H9 (cell line): ENCODE measurements around the gene SLCO3A1. TPM values are rescaled to one million over a fixed set of nuclear protein-coding genes. Genes with fewer than 3 reads are reported as not detected.

Source experiments
- DNase-seq: peaks from one replicate; pipeline ENCODE4 v3.0.0-alpha.2; 2017
- H2AFZ ChIP-seq: one replicate; pipeline ENCODE4 v1.6.1; 2013; ENCODE audit warnings: mild to moderate bottlenecking, low read length, control low read depth, moderate library complexity
- H2AK5ac ChIP-seq: 2 replicates; pipeline ENCODE4 v1.6.1; 2013; ENCODE audit warnings: low read length, control low read depth, mixed read lengths; ENCODE audit not compliant: insufficient read length
- H2BK120ac ChIP-seq: one replicate; pipeline ENCODE4 v1.6.1; 2013; ENCODE audit warnings: low read depth, mild to moderate bottlenecking, low read length, control low read depth, inconsistent platforms; ENCODE audit not compliant: poor library complexity, severe bottlenecking
- H2BK12ac ChIP-seq: 2 replicates; pipeline ENCODE4 v1.6.1; 2013; ENCODE audit warnings: low read length, control low read depth, mixed read lengths, low read depth; ENCODE audit not compliant: insufficient read length
- H2BK15ac ChIP-seq: 2 replicates; pipeline ENCODE4 v1.6.1; 2013; ENCODE audit warnings: low read depth, low read length, control low read depth
- H2BK20ac ChIP-seq: one replicate; pipeline ENCODE4 v1.6.1; 2013; ENCODE audit warnings: low read depth, mild to moderate bottlenecking, low read length, control low read depth, inconsistent platforms; ENCODE audit not compliant: poor library complexity, severe bottlenecking
- H2BK5ac ChIP-seq: 2 replicates; pipeline ENCODE4 v1.6.1; 2013; ENCODE audit warnings: low read length, control low read depth, mixed read lengths; ENCODE audit not compliant: insufficient read length
- H3K14ac ChIP-seq: 2 replicates; pipeline ENCODE4 v1.6.1; 2013; ENCODE audit warnings: low read length, control low read depth; ENCODE audit not compliant: insufficient read depth
- H3K18ac ChIP-seq: 2 replicates; pipeline ENCODE4 v1.6.1; 2013; ENCODE audit warnings: low read depth, mild to moderate bottlenecking, mixed read lengths, low read length, control low read depth; ENCODE audit not compliant: insufficient read length
- H3K23ac ChIP-seq: 2 replicates; pipeline ENCODE4 v1.6.1; 2013; ENCODE audit warnings: low read length, control low read depth, mixed read lengths, low read depth; ENCODE audit not compliant: insufficient read length
- H3K23me2 ChIP-seq: 2 replicates; pipeline ENCODE4 v1.6.1; 2013; ENCODE audit warnings: low read depth, mild to moderate bottlenecking, mixed read lengths, low read length, control low read depth; ENCODE audit not compliant: insufficient read length, poor library complexity, severe bottlenecking
- H3K27ac ChIP-seq: 2 replicates; pipeline ENCODE4 v1.5.1; 2013; ENCODE audit warnings: low read length, control low read depth, mixed read lengths, low read depth; ENCODE audit not compliant: insufficient read length
- H3K27me3 ChIP-seq: 2 replicates; pipeline ENCODE4 v1.6.1; 2013; ENCODE audit warnings: low read length, control low read depth, inconsistent platforms; ENCODE audit not compliant: insufficient read depth
- H3K4ac ChIP-seq: 2 replicates; pipeline ENCODE4 v1.6.1; 2013; ENCODE audit warnings: low read depth, mild to moderate bottlenecking, control low read depth, inconsistent platforms, low read length, moderate library complexity
- H3K4me1 ChIP-seq: 2 replicates; pipeline ENCODE4 v1.6.1; 2013; ENCODE audit warnings: low read length, control low read depth, inconsistent platforms; ENCODE audit not compliant: insufficient read depth
- H3K4me2 ChIP-seq: 2 replicates; pipeline ENCODE4 v1.6.1; 2013; ENCODE audit warnings: low read length, control low read depth, mixed read lengths; ENCODE audit not compliant: insufficient read length, insufficient read depth
- H3K56ac ChIP-seq: 2 replicates; pipeline ENCODE4 v1.6.1; 2013; ENCODE audit warnings: low read depth, mild to moderate bottlenecking, mixed read lengths, low read length, control low read depth; ENCODE audit not compliant: insufficient read length
- H3K79me1 ChIP-seq: 2 replicates; pipeline ENCODE4 v1.6.1; 2013; ENCODE audit warnings: low read depth, mild to moderate bottlenecking, moderate library complexity, low read length, control low read depth, inconsistent platforms; ENCODE audit not compliant: insufficient read depth, poor library complexity, severe bottlenecking
- H3K79me2 ChIP-seq: 2 replicates; pipeline ENCODE4 v1.6.1; 2013; ENCODE audit warnings: low read length, control low read depth, inconsistent platforms; ENCODE audit not compliant: insufficient read depth
- H3K9ac ChIP-seq: 2 replicates; pipeline ENCODE4 v1.6.1; 2013; ENCODE audit warnings: low read length, control low read depth, mixed read lengths; ENCODE audit not compliant: insufficient read length; ENCODE audit errors: extremely low read depth
- H3K9me3 ChIP-seq: one replicate; pipeline ENCODE4 v1.6.1; 2013; ENCODE audit warnings: low read depth, low read length, inconsistent platforms; ENCODE audit not compliant: control insufficient read depth
- H3T11ph ChIP-seq: one replicate; pipeline ENCODE4 v1.6.1; 2013; ENCODE audit warnings: mild to moderate bottlenecking, low read length, control low read depth, inconsistent platforms
- H4K20me1 ChIP-seq: one replicate; pipeline ENCODE4 v1.6.1; 2013; ENCODE audit not compliant: control insufficient read depth, insufficient read length, insufficient read depth
- H4K5ac ChIP-seq: 2 replicates; pipeline ENCODE4 v1.6.1; 2013; ENCODE audit warnings: low read depth, mild to moderate bottlenecking, mixed read lengths, low read length, control low read depth; ENCODE audit not compliant: insufficient read length
- H4K8ac ChIP-seq: replicated peaks from 2 replicates; pipeline ENCODE4 v1.6.1; 2013; ENCODE audit warnings: low read length, control low read depth, mixed read lengths, low read depth; ENCODE audit not compliant: insufficient read length
- H4K91ac ChIP-seq: 2 replicates; pipeline ENCODE4 v1.6.1; 2013; ENCODE audit warnings: low read depth, mild to moderate bottlenecking, moderate library complexity, mixed read lengths, low read length, control low read depth; ENCODE audit not compliant: insufficient read length
- H3K27ac Mint-ChIP-seq, 3 experiments: 2 replicates in 2 of 3; 3 replicates in 1 of 3; pipeline ENCODE4 v1.8.0; 2020 to 2021; ENCODE audit warnings: mixed read lengths in 3 of 3, mild to moderate bottlenecking in 1 of 3, moderate library complexity in 1 of 3
- H3K27me3 Mint-ChIP-seq: 2 replicates; pipeline ENCODE4 v1.8.0; 2021; ENCODE audit warnings: low read depth, mild to moderate bottlenecking, moderate library complexity, mixed read lengths
- H3K36me3 Mint-ChIP-seq, 3 experiments: 2 replicates in 2 of 3; 3 replicates in 1 of 3; pipeline ENCODE4 v1.8.0; 2020 to 2021; ENCODE audit warnings: low read depth in 3 of 3, mixed read lengths in 3 of 3; ENCODE audit not compliant: insufficient read depth in 1 of 3
- H3K4me1 Mint-ChIP-seq, 2 experiments: 2 replicates each; pipeline ENCODE4 v1.8.0; 2020; ENCODE audit warnings: mixed read lengths in 2 of 2
- H3K4me3 Mint-ChIP-seq, 2 experiments: 2 replicates in 1 of 2; 3 replicates in 1 of 2; pipeline ENCODE4 v1.8.0; 2020 to 2021; ENCODE audit warnings: mild to moderate bottlenecking in 2 of 2, mixed read lengths in 2 of 2, moderate library complexity in 1 of 2
- H3K9me3 Mint-ChIP-seq, 2 experiments: 2 replicates in 1 of 2; 3 replicates in 1 of 2; pipeline ENCODE4 v1.8.0; 2020; ENCODE audit warnings: mild to moderate bottlenecking in 2 of 2, mixed read lengths in 2 of 2, moderate library complexity in 1 of 2
- CTCF ChIP-seq: fragments of 200-600 bp; sonication (generic); conservative IDR thresholded peaks from 3 replicates; pipeline ENCODE4 v1.8.0; 2021; ENCODE audit warnings: antibody characterized with exemption, mild to moderate bottlenecking
- WGBS: extraction: QIAGEN DNeasy Blood & Tissue Kit; methylation state at CpG from one replicate; pipeline ENCODE4 v1.1.7; 2013; ENCODE audit warnings: missing lambda C conversion rate, low lambda C conversion rate, mixed read lengths; ENCODE audit not compliant: insufficient read length; ENCODE audit errors: extremely low coverage; 5-methylcytosine and 5-hydroxymethylcytosine counted together
- total RNA-seq: library from RNA; stranded (reverse); gene quantifications from 2 replicates; pipeline ENCODE4 v1.2.1, GENCODE V29; 2021

Gene SLCO3A1
- total RNA-seq, 1 experiment from 2014 or later, result 9.4 TPM

GRCh38 chr15:91988071-91988470 lies 134.6 kb downstream of the SLCO3A1 start:
- H3K36me3 Mint-ChIP-seq, result no peaks in the 10 kb centered on the region; a peak in 1 of 7 replicates

More at GRCh38 chr15:91988071-91988470, 134.6 kb downstream of the SLCO3A1 start:
- Histone ChIP-seq H3K23ac (no peak overlapping the region), H3K9ac (no peak overlapping the region), H3K79me2 (no peaks in the 10 kb centered on the region; the same call in 1 of the 2 replicates), H2AK5ac (no peak overlapping the region), H4K5ac (no peak overlapping the region), H3K79me1 (no peaks in the 10 kb centered on the region), H3K27ac (no peak overlapping the region), H3K56ac (no peak overlapping the region), H3K4ac (no peak overlapping the region), H4K91ac (no peak overlapping the region), H3K9me3 (no peaks in the 10 kb centered on the region), H3T11ph (no peak overlapping the region), H3K4me1 (no peaks in the 10 kb centered on the region), H4K20me1 (no peaks in the 10 kb centered on the region), H3K18ac (no peak overlapping the region), H3K14ac (no peak overlapping the region), H2BK5ac (no peak overlapping the region), H2BK120ac (no peak overlapping the region), H2BK20ac (no peak overlapping the region), H2BK15ac (no peak overlapping the region), H3K4me2 (no peak overlapping the region), H2BK12ac (no peak overlapping the region), H3K27me3 (no peaks in the 10 kb centered on the region), H2AFZ (no peak overlapping the region), H3K23me2 (no peaks in the 10 kb centered on the region), H4K8ac (no peak overlapping the region)
- Mint-ChIP-seq H3K27me3 (no peaks in the 10 kb centered on the region; the same call in 1 of the 2 replicates), H3K27ac (peak overlapping the region in 1 of 3 experiments; percentile 62; a peak in 2 of 7 replicates), H3K4me3 (no peak overlapping the region), H3K9me3 (no peaks in the 10 kb centered on the region), H3K4me1 (peaks cover 0 to 9% of the 10 kb centered on the region in 2 experiments; a peak in 3 of 4 replicates)
- TF ChIP-seq CTCF, result no peak
- no CpG with 5 or more reads among the region's 11 CpGs for WGBS
- DNase-seq, result no peak
